RWPE2 (cell line): ENCODE measurements around the gene TIGAR.

ENCODE experiments used
- ATAC-seq: fragments of 200-7000 bp; cut with Tn5 transposase; 3 replicates; pipeline ENCODE4 v1.9.1; 2021; ENCODE audit warnings: low read depth
- DNase-seq: peaks from one replicate; pipeline ENCODE4 v3.0.0-alpha.2; 2020; ENCODE audit warnings: low spot score
- H3K27ac ChIP-seq: fragments of 450-650 bp; 2 replicates; pipeline ENCODE4 v1.5.1; 2017; ENCODE audit warnings: mild to moderate bottlenecking; ENCODE audit not compliant: poor library complexity, severe bottlenecking
- H3K27me3 ChIP-seq: fragments of 250-450 bp; sonication (Bioruptor Pico); 2 replicates; pipeline ENCODE4 v1.5.1; 2021; ENCODE audit warnings: mild to moderate bottlenecking, moderate library complexity; ENCODE audit not compliant: insufficient read depth, poor library complexity, severe bottlenecking
- H3K36me3 ChIP-seq: fragments of 250-450 bp; sonication (Bioruptor Pico); 2 replicates; pipeline ENCODE4 v1.5.1; 2020; ENCODE audit warnings: low read depth, mild to moderate bottlenecking, moderate library complexity
- H3K4me1 ChIP-seq: fragments of 250-450 bp; sonication (Bioruptor Pico); 2 replicates; pipeline ENCODE4 v1.5.1; 2021; ENCODE audit warnings: mild to moderate bottlenecking, moderate library complexity; ENCODE audit not compliant: insufficient read depth, poor library complexity, severe bottlenecking
- H3K4me3 ChIP-seq: fragments of 250-450 bp; sonication (Bioruptor Pico); 2 replicates; pipeline ENCODE4 v1.5.1; 2021; ENCODE audit warnings: mild to moderate bottlenecking, moderate library complexity; ENCODE audit not compliant: severe bottlenecking
- H3K9me3 ChIP-seq: fragments of 250-450 bp; sonication (Bioruptor Pico); 2 replicates; pipeline ENCODE4 v1.5.1; 2021; ENCODE audit warnings: mild to moderate bottlenecking, moderate library complexity; ENCODE audit not compliant: severe bottlenecking
- TF ChIP-seq, protein P1 (sequence below): fragments of 450-650 bp; IDR thresholded peaks from one replicate; pipeline ENCODE4 v1.5.1; 2017; ENCODE audit warnings: mild to moderate bottlenecking, moderate library complexity; ENCODE audit not compliant: poor library complexity, severe bottlenecking

TIGAR gene

DNA sequence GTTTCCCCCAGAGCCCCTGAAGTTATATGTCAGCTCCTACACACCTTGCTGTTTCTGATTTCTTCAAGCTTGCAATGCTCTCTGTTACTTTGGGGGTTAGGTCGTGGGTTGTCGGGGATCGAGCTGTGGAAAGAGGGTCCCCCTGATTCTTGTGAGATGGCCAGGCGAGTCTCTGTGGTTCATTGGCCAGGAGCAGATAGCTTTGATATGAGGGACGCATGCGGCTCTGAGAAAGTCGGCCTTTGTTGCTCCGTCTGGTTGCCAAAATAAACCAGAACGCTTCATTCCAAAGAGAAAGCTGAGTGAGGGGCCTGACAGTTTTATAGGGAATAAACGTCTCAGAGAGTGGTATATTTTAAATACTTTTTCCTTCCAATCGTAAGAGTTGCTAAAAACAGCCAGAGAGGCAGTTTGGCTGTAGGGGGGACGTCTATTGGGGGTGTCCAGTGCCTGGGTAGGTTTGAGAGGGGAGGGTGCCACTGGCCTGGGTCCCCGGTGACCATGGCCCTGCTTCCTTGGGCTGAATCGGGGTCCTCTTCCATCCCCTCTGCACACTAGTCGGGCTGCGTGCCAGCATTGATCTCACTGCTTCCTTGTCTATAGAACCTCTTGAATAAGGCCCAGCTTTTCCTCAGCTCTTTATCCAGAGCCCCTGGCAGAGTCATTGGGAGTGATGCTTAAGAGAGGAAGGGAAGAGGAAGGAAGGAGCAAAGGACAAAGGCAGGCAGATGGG, 28.5 kb upstream of the TIGAR start:
- Histone ChIP-seq H3K36me3 (peaks cover 100% of the 10 kb centered on the region), H3K27ac (no peak overlapping the region)
- no peak for DNase-seq

DNA sequence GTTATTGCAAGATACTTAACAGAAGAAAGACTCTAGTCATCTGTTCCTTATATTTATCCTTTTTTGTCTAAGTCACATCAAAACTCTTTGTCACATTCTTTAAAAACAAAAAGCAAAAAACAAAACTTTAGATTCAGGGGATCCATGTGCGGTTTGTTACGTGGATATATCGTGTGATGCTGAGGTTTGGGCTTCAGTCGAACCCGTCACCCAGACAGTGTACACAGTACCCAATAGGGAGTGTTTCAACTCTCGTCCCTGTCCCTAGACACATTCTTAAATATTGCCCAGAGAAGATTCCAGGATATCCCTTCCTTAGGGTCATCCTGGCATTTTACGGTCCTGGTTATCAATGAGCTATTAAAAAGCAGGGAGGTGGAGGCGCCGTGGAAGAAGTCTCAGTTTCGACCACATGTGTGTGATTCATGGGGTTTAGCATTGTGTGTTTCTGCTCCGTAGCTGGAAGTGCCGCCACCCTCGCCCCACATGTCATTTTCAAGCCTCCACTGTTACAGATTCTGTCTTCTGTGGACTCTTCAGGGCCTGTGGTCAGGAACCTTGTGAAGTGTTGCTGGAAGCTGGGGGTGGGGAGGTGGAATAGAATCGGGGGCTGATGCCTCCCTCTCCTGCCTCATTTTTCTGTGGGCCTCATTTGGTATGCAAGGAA, 27.6 kb upstream of the TIGAR start:
- H3K9me3 ChIP-seq, result no peaks in the 10 kb centered on the region
- no peak overlapping the region for H3K4me3 ChIP-seq
- H3K27me3 ChIP-seq, result no peaks in the 10 kb centered on the region
- TF ChIP-seq, protein P1, sequence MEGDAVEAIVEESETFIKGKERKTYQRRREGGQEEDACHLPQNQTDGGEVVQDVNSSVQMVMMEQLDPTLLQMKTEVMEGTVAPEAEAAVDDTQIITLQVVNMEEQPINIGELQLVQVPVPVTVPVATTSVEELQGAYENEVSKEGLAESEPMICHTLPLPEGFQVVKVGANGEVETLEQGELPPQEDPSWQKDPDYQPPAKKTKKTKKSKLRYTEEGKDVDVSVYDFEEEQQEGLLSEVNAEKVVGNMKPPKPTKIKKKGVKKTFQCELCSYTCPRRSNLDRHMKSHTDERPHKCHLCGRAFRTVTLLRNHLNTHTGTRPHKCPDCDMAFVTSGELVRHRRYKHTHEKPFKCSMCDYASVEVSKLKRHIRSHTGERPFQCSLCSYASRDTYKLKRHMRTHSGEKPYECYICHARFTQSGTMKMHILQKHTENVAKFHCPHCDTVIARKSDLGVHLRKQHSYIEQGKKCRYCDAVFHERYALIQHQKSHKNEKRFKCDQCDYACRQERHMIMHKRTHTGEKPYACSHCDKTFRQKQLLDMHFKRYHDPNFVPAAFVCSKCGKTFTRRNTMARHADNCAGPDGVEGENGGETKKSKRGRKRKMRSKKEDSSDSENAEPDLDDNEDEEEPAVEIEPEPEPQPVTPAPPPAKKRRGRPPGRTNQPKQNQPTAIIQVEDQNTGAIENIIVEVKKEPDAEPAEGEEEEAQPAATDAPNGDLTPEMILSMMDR, result no peak
- no peak for DNase-seq
- no peak for ATAC-seq
- H3K27ac ChIP-seq, result no peak overlapping the region
- H3K4me1 ChIP-seq, result no peaks in the 10 kb centered on the region
- peaks cover 100% of the 10 kb centered on the region for H3K36me3 ChIP-seq

More for the DNA sequence above, 28.5 kb upstream of the TIGAR start:
- TF ChIP-seq, protein P1, result no peak
- H3K4me1 ChIP-seq, result peaks cover 2% of the 10 kb centered on the region
- ATAC-seq, result no peak
- H3K27me3 ChIP-seq, result no peaks in the 10 kb centered on the region
- H3K4me3 ChIP-seq, result no peak overlapping the region
- H3K9me3 ChIP-seq, result no peaks in the 10 kb centered on the region

DNA sequence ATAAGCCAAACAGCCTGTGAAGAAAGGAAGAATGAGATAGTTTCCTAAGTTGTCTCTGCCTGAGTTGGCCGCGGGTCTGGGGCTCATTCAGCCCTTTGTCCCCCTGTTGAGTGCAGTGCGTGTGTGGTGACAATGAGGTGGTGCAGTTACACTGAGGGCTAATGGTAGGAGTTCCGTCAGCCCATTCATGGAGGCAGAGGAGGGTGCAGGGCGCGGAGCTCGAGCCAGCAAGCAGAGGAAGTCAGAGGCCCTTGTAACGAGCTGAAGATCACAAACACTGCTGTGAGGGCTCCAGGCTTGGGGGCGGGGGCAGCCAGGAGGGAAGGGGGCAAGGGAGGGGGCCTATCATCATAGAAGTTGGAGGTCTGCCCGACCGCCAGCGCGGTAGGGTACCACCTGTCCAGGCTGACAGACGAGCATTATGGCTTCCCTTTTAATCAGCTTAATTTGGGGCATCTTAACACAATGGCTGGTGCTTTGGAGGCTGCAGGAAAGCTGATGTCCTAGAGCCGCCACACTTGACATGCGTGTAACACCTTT, 27.0 kb upstream of the TIGAR start:
- no peaks in the 10 kb centered on the region for H3K27me3 ChIP-seq
- peaks cover 100% of the 10 kb centered on the region for H3K36me3 ChIP-seq
- H3K27ac ChIP-seq, result no peak overlapping the region
- no peak overlapping the region for H3K4me3 ChIP-seq
- no peaks in the 10 kb centered on the region for H3K4me1 ChIP-seq
- H3K9me3 ChIP-seq, result no peaks in the 10 kb centered on the region
- no peak for DNase-seq
- TF ChIP-seq, protein P1, result no peak
- ATAC-seq, result no peak

DNA sequence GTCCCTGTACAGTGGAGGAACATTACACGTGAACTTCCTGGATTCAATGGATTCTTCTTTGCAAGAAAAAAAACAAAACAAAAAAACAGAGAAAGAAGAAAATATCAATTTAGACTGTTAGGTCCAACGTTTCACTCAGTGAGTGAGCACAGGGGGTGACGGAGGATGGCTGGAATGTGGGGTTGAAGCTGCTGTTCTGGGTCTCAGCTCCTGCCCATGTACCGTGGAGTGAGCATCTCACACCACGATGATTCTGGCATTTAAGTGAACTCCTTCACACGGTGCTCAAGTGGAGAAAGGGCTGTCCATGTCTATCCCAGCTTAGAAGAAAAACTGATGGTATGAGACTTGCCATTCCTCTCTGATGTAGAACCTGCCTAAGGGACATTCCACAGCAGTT, 24.3 kb upstream of the TIGAR start:
- H3K9me3 ChIP-seq, result no peaks in the 10 kb centered on the region
- H3K27me3 ChIP-seq, result no peaks in the 10 kb centered on the region
- no peak overlapping the region for H3K4me3 ChIP-seq
- TF ChIP-seq, protein P1, result no peak
- ATAC-seq (no peak), DNase-seq (no peak)
- H3K36me3 ChIP-seq, result peaks cover 100% of the 10 kb centered on the region
- no peak overlapping the region for H3K27ac ChIP-seq
- H3K4me1 ChIP-seq, result no peaks in the 10 kb centered on the region
